K562 (cell line): ENCODE measurements around the gene NDUFA5. TPM values are rescaled to one million over a fixed set of nuclear protein-coding genes. Genes with fewer than 3 reads are reported as not detected.

Experiments
- ATAC-seq: fragments of 200-7000 bp; cut with Tn5 transposase; 3 replicates; pipeline ENCODE4 v1.9.1; 2020; ENCODE audit warnings: moderate library complexity
- BruUV-seq: library from RNA; stranded (reverse); fragments of 400-500 nt; replicated peaks from 2 replicates; lab custom pipeline; 2021; lab: Mats Ljungman, UMichigan
- CTCF ChIA-PET: fragments of 300-600 bp; formaldehyde crosslinking; extraction: SDS; loops from one replicate; lab custom pipeline; 2021; ENCODE audit warnings: low intra/inter-chr PET ratio; lab: Yijun Ruan, JAX
- POLR2A ChIA-PET: fragments of 300-600, 350-650 bp; sonication (Branson Sonifier 250); formaldehyde crosslinking; extraction: SDS; loops from one replicate; lab custom pipeline; 2021; ENCODE audit warnings: antibody characterized with exemption, inconsistent platforms; lab: Yijun Ruan, JAX
- DNase-seq, 4 experiments: peaks; one replicate each; pipeline versions ENCODE4 v3.0.0 to v3.0.0-alpha.2; 2011 to 2018; ENCODE audit warnings: low spot score in 3 of 4, mixed read lengths in 3 of 4; ENCODE audit errors: extremely low read depth in 1 of 4
- FAIRE-seq: peaks from 2 replicates; lab custom pipeline; 2011; peaks lifted over from hg19 to GRCh38; lab: Jason Lieb, UNC
- H2AFZ ChIP-seq: 2 replicates; pipeline ENCODE4 v1.6.0; 2011; ENCODE audit warnings: low read depth, low read length, control low read depth, inconsistent platforms
- H3K27ac ChIP-seq: fragments of 200-600 bp; 3 replicates; pipeline ENCODE4 v1.8.0; 2011; ENCODE audit warnings: low read depth, mild to moderate bottlenecking, control low read depth, inconsistent platforms, low read length, moderate library complexity, mixed read lengths; ENCODE audit errors: extremely low read depth
- H3K27me3 ChIP-seq, 2 experiments: fragments of 300-600 bp in 1 of 2; 2 replicates in 1 of 2; 3 replicates in 1 of 2; pipeline versions ENCODE4 v1.6.0 to v1.8.0; 2011; ENCODE audit warnings: inconsistent platforms in 2 of 2, low read length in 2 of 2, mild to moderate bottlenecking in 1 of 2, mixed read lengths in 1 of 2, moderate library complexity in 1 of 2; ENCODE audit not compliant: control insufficient read depth in 2 of 2, insufficient read depth in 2 of 2
- H3K36me3 ChIP-seq: fragments of 300-600 bp; 3 replicates; pipeline ENCODE4 v1.8.0; 2011; ENCODE audit warnings: mild to moderate bottlenecking, low read length, inconsistent platforms; ENCODE audit not compliant: control insufficient read depth, insufficient read depth
- H3K4me1 ChIP-seq, 2 experiments: fragments of 200-600 bp in 1 of 2; replicated peaks in 1 of 2; 2 replicates in 1 of 2; 3 replicates in 1 of 2; pipeline versions ENCODE4 v1.5.1 to v1.8.0; 2011; ENCODE audit warnings: inconsistent platforms in 2 of 2, low read length in 2 of 2, mild to moderate bottlenecking in 1 of 2, mixed read lengths in 1 of 2, moderate library complexity in 1 of 2; ENCODE audit not compliant: control insufficient read depth in 2 of 2, insufficient read depth in 2 of 2
- H3K4me2 ChIP-seq: 2 replicates; pipeline ENCODE4 v1.6.1; 2011; ENCODE audit warnings: low read length, control low read depth, inconsistent platforms, mixed read lengths; ENCODE audit not compliant: insufficient read depth
- H3K4me3 ChIP-seq: fragments of 200-600 bp; sonication (generic), shearing (Covaris generic); 2 replicates; pipeline ENCODE4 v1.5.1; 2016; ENCODE audit warnings: control low read depth, inconsistent platforms
- H3K79me2 ChIP-seq: fragments of 200-600 bp; 3 replicates; pipeline ENCODE4 v1.8.0; 2011; ENCODE audit warnings: low read length, inconsistent platforms; ENCODE audit not compliant: control insufficient read depth, insufficient read depth
- H3K9ac ChIP-seq, 2 experiments: 2 replicates each; pipeline versions ENCODE4 v1.6.0 to v1.6.1; 2011; ENCODE audit warnings: low read depth in 2 of 2, low read length in 2 of 2, control low read depth in 1 of 2, inconsistent platforms in 1 of 2, mild to moderate bottlenecking in 1 of 2, mixed read lengths in 1 of 2; ENCODE audit not compliant: insufficient read depth in 1 of 2
- H3K9me1 ChIP-seq: one replicate; pipeline ENCODE4 v1.6.0; 2011; ENCODE audit warnings: inconsistent platforms, mild to moderate bottlenecking, low read length, moderate library complexity; ENCODE audit not compliant: control insufficient read depth, insufficient read depth
- H3K9me3 ChIP-seq: replicated peaks from 2 replicates; pipeline ENCODE4 v1.5.1; 2011; ENCODE audit warnings: low read depth, low read length, inconsistent platforms; ENCODE audit not compliant: control insufficient read depth, insufficient read depth
- H4K20me1 ChIP-seq: replicated peaks from 2 replicates; pipeline ENCODE4 v1.6.1; 2011; ENCODE audit warnings: low read length, inconsistent platforms, mixed read lengths; ENCODE audit not compliant: control insufficient read depth, insufficient read depth
- GATAD2A ChIP-seq: fragments of 450-650 bp; IDR thresholded peaks from 2 replicates; pipeline ENCODE4 v1.6.1; 2017
- PTBP1 ChIP-seq: fragments of 200-400 bp; formaldehyde crosslinking; IDR thresholded peaks from 2 replicates; pipeline ENCODE4 v1.6.1; 2017; ENCODE audit warnings: low read depth, low read length
- RBM22 ChIP-seq: fragments of 200-400 bp; formaldehyde crosslinking; IDR thresholded peaks from 2 replicates; pipeline ENCODE4 v1.6.1; 2018; ENCODE audit warnings: low read length, low read depth; ENCODE audit not compliant: poor library complexity, severe bottlenecking
- SP1 ChIP-seq: sonication (generic); formaldehyde crosslinking; IDR thresholded peaks from 2 replicates; pipeline ENCODE4 v1.8.1; 2022; ENCODE audit warnings: mild to moderate bottlenecking, missing genetic modification reagents
- SRSF7 ChIP-seq: fragments of 200-400 bp; formaldehyde crosslinking; optimal IDR thresholded peaks from 2 replicates; pipeline ENCODE3; 2017; ENCODE audit warnings: mild to moderate bottlenecking, low read depth, low read length
- TRIM24 ChIP-seq, 2 experiments: fragments of 450-650 bp; IDR thresholded peaks; 2 replicates each; pipeline ENCODE4 v1.6.1; 2016
- ZBTB1 ChIP-seq: sonication (generic); formaldehyde crosslinking; IDR thresholded peaks from 2 replicates; pipeline ENCODE4 v1.8.1; 2023; ENCODE audit warnings: missing genetic modification reagents, low read depth, mild to moderate bottlenecking, borderline replicate concordance
- ZNF766 ChIP-seq: fragments of 200-800 bp; sonication (Bioruptor generic); conservative IDR thresholded peaks from 2 replicates; pipeline ENCODE4 v1.6.1; 2016; ENCODE audit warnings: missing genetic modification characterization, missing compliant biosample characterization
- WGBS: fragments of 100-300 bp; shearing (Covaris generic); methylation state at CpG from one replicate; pipeline ENCODE4 v1.1.6; 2016; ENCODE audit warnings: low coverage, mixed read lengths; ENCODE audit not compliant: insufficient coverage; ENCODE audit errors: missing lambda C conversion rate; 5-methylcytosine and 5-hydroxymethylcytosine counted together
- in situ Hi-C: fragments of 300-500 bp; cut with MboI; formaldehyde crosslinking; loops from 4 replicates; pipeline ENCODE4 v1.15.0; 2018; ENCODE audit warnings: inconsistent platforms, mixed read lengths
- intact Hi-C: fragments of 100-400 bp; cut with micrococcal nuclease; formaldehyde crosslinking; loops from 2 replicates; pipeline ENCODE4 v1.14.2; 2022
- polyA plus RNA-seq, 8 experiments: library from polyadenylated mRNA; depleted of rRNA in 4 of 8; stranded (reverse) in 5 of 8; unstranded in 3 of 8; fragments of >200 nt; fragmentation: Nextera tagmentation in 2 of 8; fragmentation: Illumina TruSeq in 1 of 8; extraction: Ambion mirVana in 2 of 8; extraction: Trizol in 1 of 8; gene quantifications; 2 replicates each; pipeline versions ENCODE4 v1.2.1 to v1.2.3, GENCODE V29; 2011 to 2014; ENCODE audit warnings: inconsistent platforms in 1 of 8, missing spikeins in 1 of 8
- total RNA-seq, 7 experiments: library from RNA; depleted of rRNA in 6 of 7; stranded (reverse); fragments of >200 nt in 6 of 7; fragmentation: Illumina TruSeq in 2 of 7; extraction: Trizol in 2 of 7; gene quantifications; 2 replicates each; pipeline versions ENCODE4 v1.2.1 to v1.2.3, GENCODE V29; 2011 to 2021; ENCODE audit warnings: low replicate concordance in 1 of 7
- TF ChIP-seq, protein P1 (sequence below): sonication (generic); formaldehyde crosslinking; IDR thresholded peaks from 2 replicates; pipeline ENCODE4 v1.8.0; 2022; ENCODE audit warnings: mild to moderate bottlenecking, missing genetic modification reagents
- TF ChIP-seq, protein P2 (sequence below): fragments of 150-350 bp; IDR thresholded peaks from 2 replicates; pipeline ENCODE4 v1.6.1; 2014; ENCODE audit warnings: low read depth, mild to moderate bottlenecking, low read length, borderline replicate concordance
- TF ChIP-seq, protein P3 (sequence below): sonication (generic); formaldehyde crosslinking; IDR thresholded peaks from 2 replicates; pipeline ENCODE4 v1.5.0; 2020; ENCODE audit warnings: missing genetic modification reagents
- TF ChIP-seq, protein P4 (sequence below), 3 experiments: fragments of 200-800 bp in 1 of 3; sonication (Bioruptor generic) in 1 of 3; sonication (generic) in 1 of 3; formaldehyde crosslinking in 1 of 3; IDR thresholded peaks; 2 replicates each; pipeline versions ENCODE4 v1.6.1 to v1.8.0; 2016 to 2022; ENCODE audit warnings: mild to moderate bottlenecking in 2 of 3, missing compliant biosample characterization in 2 of 3, missing genetic modification characterization in 2 of 3, missing genetic modification reagents in 1 of 3

NDUFA5 gene
- total and polyA plus RNA-seq, 9 of the 15 experiments (the other 6 are each of a cell fraction or from before 2014, with no cell fraction given) = 155 to 677 (median 269) TPM

DNA sequence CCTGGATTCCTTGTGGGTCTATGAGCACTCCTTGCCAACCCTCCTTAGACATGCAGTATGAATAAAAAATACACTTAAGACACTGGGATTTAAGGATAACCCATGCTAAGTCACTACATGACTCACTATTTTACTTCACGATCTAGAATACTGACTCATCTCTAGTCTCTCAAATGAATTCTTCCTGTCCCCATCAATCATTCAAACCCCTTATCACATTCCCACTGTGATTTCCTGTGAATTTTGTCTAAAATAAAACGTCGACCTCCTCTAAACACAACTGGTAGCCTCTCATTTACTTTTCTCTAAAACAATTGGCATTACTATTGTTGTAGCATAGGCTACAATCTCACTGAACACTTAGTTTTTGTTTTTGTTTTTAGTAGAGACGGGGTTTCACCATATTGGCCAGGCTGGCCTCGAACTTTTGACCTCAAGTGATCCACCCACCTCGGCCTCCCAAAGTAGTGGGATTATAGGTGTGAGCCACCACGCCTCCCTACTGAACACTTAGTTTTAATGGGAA is 19.4 kb downstream of the NDUFA5 start:
- H3K4me1 ChIP-seq = peaks cover 4 to 17% of the 10 kb centered on the region in 2 experiments
- H3K9me1 ChIP-seq = no peaks in the 10 kb centered on the region
- peak overlapping the region; percentile 65 for H3K27ac ChIP-seq
- no peaks in the 10 kb centered on the region for H4K20me1 ChIP-seq
- H2AFZ ChIP-seq = no peak overlapping the region
- peak overlapping the region; percentile 42 for H3K4me2 ChIP-seq
- FAIRE-seq = peak; percentile 59
- H3K79me2 ChIP-seq = peaks cover 14% of the 10 kb centered on the region
- DNase-seq = peak; percentile 47 to 76 (median 56)
- in situ Hi-C loops = loop anchor here (5.0 kb wide), 1 partner anchor 46 kb away; no protein-coding TSS in a partner anchor
- no peaks in the 10 kb centered on the region for H3K27me3 ChIP-seq
- no peaks in the 10 kb centered on the region for H3K9me3 ChIP-seq
- BruUV-seq = no TSS peak
- peaks cover 32% of the 10 kb centered on the region for H3K36me3 ChIP-seq
- POLR2A ChIA-PET = interaction anchor here (2.1 kb wide), 1 partner anchor 19 kb away, joined by 5 read pairs; the partner anchor contains the start of gene NDUFA5
- no peak overlapping the region for H3K9ac ChIP-seq
- CTCF ChIA-PET = interaction anchor here (4.4 kb wide), 1 partner anchor 43 kb away, joined by 45 read pairs; no protein-coding TSS in a partner anchor
- WGBS = 7% methylated on average over 7 of the region's 7 CpGs
- intact Hi-C loops = loop anchor here (5.0 kb wide), 1 partner anchor 84 kb away; no protein-coding TSS in a partner anchor
- H3K4me3 ChIP-seq = no peak overlapping the region
- peak; percentile 7; the same call in 2 of the 3 replicates for ATAC-seq
- TF ChIP-seq TRIM24 (IDR thresholded peaks at IDR 0.05) = peak; percentile 77 to 88
- TF ChIP-seq SP1 = no peak
- TF ChIP-seq RBM22 = no peak
- TF ChIP-seq, protein P1, sequence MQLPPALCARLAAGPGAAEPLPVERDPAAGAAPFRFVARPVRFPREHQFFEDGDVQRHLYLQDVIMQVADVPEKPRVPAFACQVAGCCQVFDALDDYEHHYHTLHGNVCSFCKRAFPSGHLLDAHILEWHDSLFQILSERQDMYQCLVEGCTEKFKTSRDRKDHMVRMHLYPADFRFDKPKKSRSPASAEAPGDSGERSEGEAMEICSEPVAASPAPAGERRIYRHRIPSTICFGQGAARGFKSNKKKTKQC (CRISPR knock-in tag) = no peak
- no peak; the same call in 1 of the 2 replicates for TF ChIP-seq GATAD2A
- TF ChIP-seq ZNF766 (CRISPR knock-in tag) = no peak
- TF ChIP-seq, protein P2, sequence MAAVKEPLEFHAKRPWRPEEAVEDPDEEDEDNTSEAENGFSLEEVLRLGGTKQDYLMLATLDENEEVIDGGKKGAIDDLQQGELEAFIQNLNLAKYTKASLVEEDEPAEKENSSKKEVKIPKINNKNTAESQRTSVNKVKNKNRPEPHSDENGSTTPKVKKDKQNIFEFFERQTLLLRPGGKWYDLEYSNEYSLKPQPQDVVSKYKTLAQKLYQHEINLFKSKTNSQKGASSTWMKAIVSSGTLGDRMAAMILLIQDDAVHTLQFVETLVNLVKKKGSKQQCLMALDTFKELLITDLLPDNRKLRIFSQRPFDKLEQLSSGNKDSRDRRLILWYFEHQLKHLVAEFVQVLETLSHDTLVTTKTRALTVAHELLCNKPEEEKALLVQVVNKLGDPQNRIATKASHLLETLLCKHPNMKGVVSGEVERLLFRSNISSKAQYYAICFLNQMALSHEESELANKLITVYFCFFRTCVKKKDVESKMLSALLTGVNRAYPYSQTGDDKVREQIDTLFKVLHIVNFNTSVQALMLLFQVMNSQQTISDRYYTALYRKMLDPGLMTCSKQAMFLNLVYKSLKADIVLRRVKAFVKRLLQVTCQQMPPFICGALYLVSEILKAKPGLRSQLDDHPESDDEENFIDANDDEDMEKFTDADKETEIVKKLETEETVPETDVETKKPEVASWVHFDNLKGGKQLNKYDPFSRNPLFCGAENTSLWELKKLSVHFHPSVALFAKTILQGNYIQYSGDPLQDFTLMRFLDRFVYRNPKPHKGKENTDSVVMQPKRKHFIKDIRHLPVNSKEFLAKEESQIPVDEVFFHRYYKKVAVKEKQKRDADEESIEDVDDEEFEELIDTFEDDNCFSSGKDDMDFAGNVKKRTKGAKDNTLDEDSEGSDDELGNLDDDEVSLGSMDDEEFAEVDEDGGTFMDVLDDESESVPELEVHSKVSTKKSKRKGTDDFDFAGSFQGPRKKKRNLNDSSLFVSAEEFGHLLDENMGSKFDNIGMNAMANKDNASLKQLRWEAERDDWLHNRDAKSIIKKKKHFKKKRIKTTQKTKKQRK = no peak; the same call in 1 of the 2 replicates
- no peak for TF ChIP-seq PTBP1
- no peak for TF ChIP-seq SRSF7
- TF ChIP-seq ZBTB1 (CRISPR knock-in tag) = no peak
- TF ChIP-seq, protein P3, sequence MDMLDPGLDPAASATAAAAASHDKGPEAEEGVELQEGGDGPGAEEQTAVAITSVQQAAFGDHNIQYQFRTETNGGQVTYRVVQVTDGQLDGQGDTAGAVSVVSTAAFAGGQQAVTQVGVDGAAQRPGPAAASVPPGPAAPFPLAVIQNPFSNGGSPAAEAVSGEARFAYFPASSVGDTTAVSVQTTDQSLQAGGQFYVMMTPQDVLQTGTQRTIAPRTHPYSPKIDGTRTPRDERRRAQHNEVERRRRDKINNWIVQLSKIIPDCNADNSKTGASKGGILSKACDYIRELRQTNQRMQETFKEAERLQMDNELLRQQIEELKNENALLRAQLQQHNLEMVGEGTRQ (CRISPR knock-in tag) = no peak
- TF ChIP-seq, protein P4, sequence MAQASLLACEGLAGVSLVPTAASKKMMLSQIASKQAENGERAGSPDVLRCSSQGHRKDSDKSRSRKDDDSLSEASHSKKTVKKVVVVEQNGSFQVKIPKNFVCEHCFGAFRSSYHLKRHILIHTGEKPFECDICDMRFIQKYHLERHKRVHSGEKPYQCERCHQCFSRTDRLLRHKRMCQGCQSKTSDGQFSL (CRISPR knock-in tag; IDR thresholded peaks at IDR 0.05) = no peak
- TF ChIP-seq, protein P4 (tag; IDR thresholded peaks at IDR 0.05) = no peak
